Eye (tissue), 1 donor: Measurements from ENCODE around the gene TUBA1C.
"Not testable (repeated sequence)": the region's sequence is repeated elsewhere in the genome, so short reads cannot be mapped to it uniquely, and the experiment has no call there.

Source experiments
- DNase-seq: peaks from one replicate; pipeline ENCODE4 v3.0.0-alpha.2; 2015

Gene TUBA1C

GRCh38 chr12:49255857-49256637 is 8.8 kb upstream of the TUBA1C start:
- DNase-seq: no peak

GRCh38 chr12:49257508-49258184 is 7.2 kb upstream of the TUBA1C start:
- not testable (repeated sequence) for DNase-seq

GRCh38 chr12:49259452-49259851 is 5.4 kb upstream of the TUBA1C start:
- DNase-seq: no peak

- peak; percentile 33 for DNase-seq
These were observed 4.7 kb upstream of the TUBA1C start for GRCh38 chr12:49260166-49260565.

GRCh38 chr12:49260571-49261363 is 4.1 kb upstream of the TUBA1C start:
- no peak for DNase-seq

- no peak for DNase-seq
These were observed 3.2 kb upstream of the TUBA1C start for GRCh38 chr12:49261721-49262120.

- DNase-seq: no peak
These were observed 1.5 kb upstream of the TUBA1C start for GRCh38 chr12:49263400-49263763.

- no peak for DNase-seq
These were observed 413 bp upstream of the TUBA1C start for GRCh38 chr12:49264466-49264872.

GRCh38 chr12:49269191-49269590 is 4.3 kb downstream of the TUBA1C start:
- DNase-seq: not testable (repeated sequence)

- no peak for DNase-seq
These were observed 8.2 kb downstream of the TUBA1C start for GRCh38 chr12:49272790-49273725.

GRCh38 chr12:49273726-49274395 is 9.0 kb downstream of the TUBA1C start:
- DNase-seq: no peak

- DNase-seq: no peak
These were observed 9.7 kb downstream of the TUBA1C start for GRCh38 chr12:49274396-49275069.

GRCh38 chr12:49276304-49277290 is 11.7 kb downstream of the TUBA1C start:
- DNase-seq: no peak

- no peak for DNase-seq
These were observed 12.6 kb downstream of the TUBA1C start for GRCh38 chr12:49277466-49277865.

- DNase-seq: no peak
These were observed 14.9 kb downstream of the TUBA1C start for GRCh38 chr12:49279706-49280159.

GRCh38 chr12:49280545-49280944 is 15.7 kb downstream of the TUBA1C start:
- DNase-seq: not testable (repeated sequence)

GRCh38 chr12:49282302-49282701 is 17.4 kb downstream of the TUBA1C start:
- no peak for DNase-seq

- DNase-seq: not testable (repeated sequence)
These were observed 18.0 kb downstream of the TUBA1C start for GRCh38 chr12:49282740-49283375.
